Measurements from ENCODE around the gene ZNF324B.

ZNF324B gene

DNA sequence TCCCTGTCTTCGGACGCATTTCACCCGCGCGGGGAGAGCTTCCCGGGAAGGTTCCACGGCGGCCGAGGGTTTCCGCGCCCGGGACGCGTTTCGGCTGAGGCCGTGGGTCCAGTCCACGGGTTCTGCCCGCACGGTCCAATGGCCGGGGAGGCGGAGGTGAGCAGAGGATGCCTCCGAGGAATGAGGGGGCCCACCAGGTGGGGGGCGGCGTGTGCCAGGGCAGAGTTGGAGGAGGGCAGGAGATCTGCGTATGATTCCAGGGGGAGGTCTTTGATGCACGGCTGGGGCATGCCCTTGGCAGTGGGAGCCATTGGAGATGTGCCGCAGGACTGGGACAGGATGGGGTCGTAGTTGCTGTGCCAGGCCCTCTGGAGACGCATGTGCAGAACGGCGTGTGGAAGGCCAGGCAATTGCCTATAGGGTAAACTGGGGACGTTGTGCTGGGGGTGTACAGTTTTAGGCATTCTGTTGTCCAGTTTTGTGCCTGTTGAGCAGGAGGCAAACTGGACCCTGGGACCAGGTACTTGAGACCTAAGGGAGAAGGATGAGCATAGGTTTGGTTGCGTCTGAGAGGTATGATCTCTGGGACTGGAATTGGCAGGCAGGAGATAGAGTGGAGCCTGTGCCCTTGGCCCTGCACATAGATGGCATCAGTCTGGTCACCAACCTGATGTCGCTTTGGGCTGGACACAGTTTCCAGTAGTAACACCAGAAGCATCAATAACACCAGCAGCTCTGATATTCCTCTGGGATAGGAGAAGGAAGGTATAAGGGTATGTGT is 42.2 kb upstream of the ZNF324B start:
- DNase-seq (ENCODE audit: low read depth in 2 of 2): peak in 1 of 2 donors; percentile 36
- H3K4me3 ChIP-seq (replicated peaks in 1 of 2; ENCODE audit: low read depth in 2 of 2, low read length in 2 of 2): peak overlapping the region; percentile 96
- TF ChIP-seq, protein P1, sequence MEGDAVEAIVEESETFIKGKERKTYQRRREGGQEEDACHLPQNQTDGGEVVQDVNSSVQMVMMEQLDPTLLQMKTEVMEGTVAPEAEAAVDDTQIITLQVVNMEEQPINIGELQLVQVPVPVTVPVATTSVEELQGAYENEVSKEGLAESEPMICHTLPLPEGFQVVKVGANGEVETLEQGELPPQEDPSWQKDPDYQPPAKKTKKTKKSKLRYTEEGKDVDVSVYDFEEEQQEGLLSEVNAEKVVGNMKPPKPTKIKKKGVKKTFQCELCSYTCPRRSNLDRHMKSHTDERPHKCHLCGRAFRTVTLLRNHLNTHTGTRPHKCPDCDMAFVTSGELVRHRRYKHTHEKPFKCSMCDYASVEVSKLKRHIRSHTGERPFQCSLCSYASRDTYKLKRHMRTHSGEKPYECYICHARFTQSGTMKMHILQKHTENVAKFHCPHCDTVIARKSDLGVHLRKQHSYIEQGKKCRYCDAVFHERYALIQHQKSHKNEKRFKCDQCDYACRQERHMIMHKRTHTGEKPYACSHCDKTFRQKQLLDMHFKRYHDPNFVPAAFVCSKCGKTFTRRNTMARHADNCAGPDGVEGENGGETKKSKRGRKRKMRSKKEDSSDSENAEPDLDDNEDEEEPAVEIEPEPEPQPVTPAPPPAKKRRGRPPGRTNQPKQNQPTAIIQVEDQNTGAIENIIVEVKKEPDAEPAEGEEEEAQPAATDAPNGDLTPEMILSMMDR (IDR thresholded peaks at IDR 0.05; ENCODE audit: low read depth, low read length): no peak

DNA sequence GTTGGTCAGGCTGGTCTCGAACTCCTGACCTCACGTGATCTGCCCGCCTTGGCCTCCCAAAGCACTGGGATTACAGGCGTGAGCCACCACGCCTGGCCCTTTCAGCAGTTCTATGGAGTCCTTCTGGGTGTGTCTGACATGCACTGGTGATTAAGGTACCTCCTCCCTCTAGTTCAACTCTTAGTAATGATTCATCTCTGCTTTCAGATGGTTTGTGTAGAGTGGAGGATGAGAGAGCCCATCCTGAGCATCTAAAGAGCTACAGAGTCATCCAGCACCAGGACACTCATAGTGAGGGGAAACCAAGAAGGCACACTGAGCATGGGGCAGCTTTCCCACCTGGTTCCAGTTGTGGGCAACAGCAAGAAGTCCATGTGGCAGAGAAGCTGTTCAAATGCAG is 34.8 kb upstream of the ZNF324B start:
- no peak overlapping the region for H3K4me3 ChIP-seq (replicated peaks in 1 of 2; ENCODE audit: low read depth in 2 of 2, low read length in 2 of 2)
- no peak for DNase-seq (ENCODE audit: low read depth in 2 of 2)
- TF ChIP-seq, protein P1 (IDR thresholded peaks at IDR 0.05; ENCODE audit: low read depth, low read length): no peak

DNA sequence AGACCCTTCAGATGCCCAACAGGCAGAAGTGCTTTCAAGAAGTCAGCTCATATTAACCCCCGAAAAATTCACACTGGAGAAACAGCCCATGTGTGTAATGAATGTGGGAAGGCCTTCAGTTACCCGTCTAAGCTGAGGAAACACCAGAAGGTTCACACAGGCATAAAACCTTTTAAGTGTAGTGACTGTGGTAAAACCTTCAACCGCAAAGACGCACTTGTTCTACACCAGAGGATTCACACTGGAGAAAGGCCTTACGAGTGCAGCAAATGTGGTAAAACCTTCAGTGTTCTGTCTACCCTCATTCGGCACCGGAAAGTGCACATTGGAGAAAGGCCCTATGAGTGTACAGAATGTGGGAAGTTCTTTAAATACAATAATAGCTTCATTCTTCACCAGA is 34.4 kb upstream of the ZNF324B start:
- DNase-seq (ENCODE audit: low read depth in 2 of 2): no peak
- H3K4me3 ChIP-seq (replicated peaks in 1 of 2; ENCODE audit: low read depth in 2 of 2, low read length in 2 of 2): no peak overlapping the region
- TF ChIP-seq, protein P1 (IDR thresholded peaks at IDR 0.05; ENCODE audit: low read depth, low read length): no peak

DNA sequence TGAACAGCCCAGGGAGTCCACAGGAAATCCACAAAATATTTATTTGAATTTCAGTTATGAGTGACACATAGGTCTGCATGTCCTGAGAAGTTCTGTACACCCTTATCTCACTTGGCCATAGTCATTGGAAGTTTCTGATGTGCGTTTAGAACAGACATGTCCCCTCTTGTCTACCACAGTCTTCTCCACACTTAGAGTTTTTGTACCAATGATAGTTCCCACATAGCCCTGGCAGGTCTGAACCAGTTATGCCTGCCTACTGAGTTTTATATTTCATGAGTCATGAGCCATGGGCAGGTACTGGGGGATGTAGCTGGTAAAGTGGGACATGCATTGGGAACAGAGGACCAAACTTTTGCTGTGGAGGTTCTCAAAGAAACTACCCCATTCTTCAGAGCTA is 22.8 kb upstream of the ZNF324B start:
- H3K4me3 ChIP-seq (replicated peaks in 1 of 2; ENCODE audit: low read depth in 2 of 2, low read length in 2 of 2): no peak overlapping the region
- no peak for DNase-seq (ENCODE audit: low read depth in 2 of 2)
- TF ChIP-seq, protein P1 (IDR thresholded peaks at IDR 0.05; ENCODE audit: low read depth, low read length): no peak

DNA sequence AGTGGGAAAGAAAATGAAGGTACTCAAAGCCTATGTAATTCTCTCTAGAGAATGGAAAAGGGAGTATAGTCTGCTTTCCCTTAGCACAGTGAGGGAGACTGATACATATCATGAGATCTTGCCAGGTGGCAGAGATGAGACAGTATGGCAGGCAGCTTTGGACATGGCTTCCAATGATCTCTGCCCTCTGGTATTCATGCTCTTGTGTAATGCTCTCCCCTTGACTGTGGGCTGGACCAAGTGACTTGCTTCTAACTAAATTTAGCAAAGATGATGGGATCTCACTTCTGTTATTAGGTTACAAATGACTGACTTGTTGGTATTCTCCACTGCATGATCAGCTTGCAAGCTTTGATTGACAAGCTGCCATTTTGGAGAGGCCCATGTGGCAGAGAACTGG is 21.7 kb upstream of the ZNF324B start:
- TF ChIP-seq, protein P1 (IDR thresholded peaks at IDR 0.05; ENCODE audit: low read depth, low read length): no peak
- H3K4me3 ChIP-seq (replicated peaks in 1 of 2; ENCODE audit: low read depth in 2 of 2, low read length in 2 of 2): no peak overlapping the region
- no peak for DNase-seq (ENCODE audit: low read depth in 2 of 2)

DNA sequence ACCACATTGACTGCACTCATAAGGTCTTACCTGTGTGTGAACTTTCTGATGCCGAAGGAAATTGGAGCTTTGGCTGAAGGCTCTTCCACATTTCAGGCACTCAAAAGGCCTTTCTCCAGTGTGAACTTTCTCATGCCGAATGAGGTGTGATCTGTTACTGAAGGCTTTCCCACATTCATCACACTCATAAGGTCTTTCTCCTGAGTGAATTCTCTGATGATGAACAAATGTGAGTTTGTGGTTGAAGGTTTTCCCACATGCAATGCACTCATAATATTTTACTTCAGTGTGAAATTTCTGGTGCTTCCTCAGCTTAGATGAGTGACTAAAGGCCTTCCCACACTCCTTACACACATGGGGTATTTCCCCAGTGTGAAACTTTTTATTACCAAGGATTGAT is 17.2 kb upstream of the ZNF324B start:
- no peak overlapping the region for H3K4me3 ChIP-seq (replicated peaks in 1 of 2; ENCODE audit: low read depth in 2 of 2, low read length in 2 of 2)
- TF ChIP-seq, protein P1 (IDR thresholded peaks at IDR 0.05; ENCODE audit: low read depth, low read length): no peak
- DNase-seq (ENCODE audit: low read depth in 2 of 2): peak; percentile 24 to 26

Data from cardiac fibroblast (primary cell).